NB4 (cell line): ENCODE measurements around the gene TOR1A.

Experiments used
- MAX ChIP-seq: IDR thresholded peaks from 2 replicates; pipeline ENCODE4 v1.6.1; 2011; ENCODE audit warnings: low read depth, low read length
- TF ChIP-seq, protein P1 (sequence below): IDR thresholded peaks from one replicate; pipeline ENCODE4 v1.5.1; 2012; ENCODE audit warnings: low read depth, low read length

DNA sequence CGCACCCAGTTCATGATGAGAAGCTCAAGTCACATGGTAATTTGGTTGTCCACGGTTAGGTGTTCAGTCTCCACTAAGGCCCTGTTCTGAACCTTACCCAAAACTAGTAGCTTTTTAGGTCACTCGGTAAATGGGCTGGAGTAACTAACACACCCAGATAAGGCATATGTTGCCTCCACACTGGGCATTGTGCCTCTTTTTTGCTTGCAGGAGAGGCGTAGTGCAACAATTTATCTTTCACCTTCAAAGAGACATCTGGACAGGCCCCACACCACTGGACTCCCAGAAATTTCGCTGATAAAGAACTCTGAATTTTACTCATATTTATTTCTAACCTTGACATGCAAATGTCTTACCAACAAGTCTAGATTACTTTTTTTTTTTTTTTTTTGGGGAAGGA lies 54.3 kb downstream of the TOR1A start:
- TF ChIP-seq, protein P1, sequence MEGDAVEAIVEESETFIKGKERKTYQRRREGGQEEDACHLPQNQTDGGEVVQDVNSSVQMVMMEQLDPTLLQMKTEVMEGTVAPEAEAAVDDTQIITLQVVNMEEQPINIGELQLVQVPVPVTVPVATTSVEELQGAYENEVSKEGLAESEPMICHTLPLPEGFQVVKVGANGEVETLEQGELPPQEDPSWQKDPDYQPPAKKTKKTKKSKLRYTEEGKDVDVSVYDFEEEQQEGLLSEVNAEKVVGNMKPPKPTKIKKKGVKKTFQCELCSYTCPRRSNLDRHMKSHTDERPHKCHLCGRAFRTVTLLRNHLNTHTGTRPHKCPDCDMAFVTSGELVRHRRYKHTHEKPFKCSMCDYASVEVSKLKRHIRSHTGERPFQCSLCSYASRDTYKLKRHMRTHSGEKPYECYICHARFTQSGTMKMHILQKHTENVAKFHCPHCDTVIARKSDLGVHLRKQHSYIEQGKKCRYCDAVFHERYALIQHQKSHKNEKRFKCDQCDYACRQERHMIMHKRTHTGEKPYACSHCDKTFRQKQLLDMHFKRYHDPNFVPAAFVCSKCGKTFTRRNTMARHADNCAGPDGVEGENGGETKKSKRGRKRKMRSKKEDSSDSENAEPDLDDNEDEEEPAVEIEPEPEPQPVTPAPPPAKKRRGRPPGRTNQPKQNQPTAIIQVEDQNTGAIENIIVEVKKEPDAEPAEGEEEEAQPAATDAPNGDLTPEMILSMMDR = no peak
- no peak for TF ChIP-seq MAX
